ENCODE results near the gene FCF1.

- no peak for TF ChIP-seq CTCF (conservative IDR thresholded peaks at IDR 0.05)
- TF ChIP-seq ZFX (IDR thresholded peaks at IDR 0.05), result no peak
Measured at GRCh38 chr14:74673768-74674167, 39.2 kb upstream of the FCF1 start.
